ENCODE measurements around the gene WHRN.
A peak's percentile ranks its signal among the peaks of the same experiment; 100 is the strongest.

WHRN gene

GRCh38 chr9:114469091-114469853, 36.0 kb downstream of the WHRN start:
- DNase-seq: no peak

DNA sequence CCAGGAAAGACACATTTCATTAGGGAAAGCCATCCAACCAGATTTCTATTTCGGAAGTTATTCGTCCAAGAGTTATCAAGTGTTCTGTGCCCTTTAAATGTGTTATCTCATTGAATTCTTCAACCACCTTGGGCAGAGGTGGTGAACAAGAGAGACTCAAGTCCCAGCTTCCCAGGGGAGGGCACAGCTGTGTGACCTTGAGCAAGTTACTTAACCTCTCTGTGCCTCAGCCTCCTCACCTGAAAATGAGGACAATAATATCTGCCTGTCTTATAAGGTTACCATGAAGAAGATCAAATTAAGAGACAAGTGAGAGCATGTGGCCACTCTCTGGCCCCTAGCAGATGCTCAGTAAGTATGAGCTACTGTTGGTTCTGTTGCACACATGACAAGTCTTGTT, 37.4 kb downstream of the WHRN start:
- no peak for DNase-seq

DNA sequence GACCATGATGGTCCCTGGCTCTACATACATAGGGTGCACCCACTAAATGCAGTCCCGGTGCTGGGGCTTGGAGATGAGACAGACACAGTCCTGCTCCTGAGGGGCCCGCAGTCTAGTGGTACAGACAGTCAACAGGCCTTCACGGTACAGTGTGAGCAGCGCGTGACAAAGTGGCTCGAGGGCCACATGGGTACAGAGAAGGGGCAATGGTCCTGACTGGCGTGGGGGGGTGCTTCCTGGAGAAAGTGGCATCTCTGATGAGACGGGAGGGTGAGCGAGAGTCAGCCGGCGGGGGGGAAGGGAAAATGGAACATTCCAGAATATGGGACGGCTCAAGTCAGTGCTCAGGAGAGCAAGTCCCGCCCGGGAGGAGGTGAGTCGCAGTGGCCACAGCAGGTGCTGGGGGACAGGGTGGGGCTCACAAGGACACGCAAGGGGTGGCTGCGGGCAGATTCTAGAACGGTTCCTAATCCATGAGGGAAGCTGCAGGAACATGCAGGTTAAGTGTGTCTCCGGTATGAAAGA, 38.0 kb downstream of the WHRN start:
- no peak for DNase-seq

DNA sequence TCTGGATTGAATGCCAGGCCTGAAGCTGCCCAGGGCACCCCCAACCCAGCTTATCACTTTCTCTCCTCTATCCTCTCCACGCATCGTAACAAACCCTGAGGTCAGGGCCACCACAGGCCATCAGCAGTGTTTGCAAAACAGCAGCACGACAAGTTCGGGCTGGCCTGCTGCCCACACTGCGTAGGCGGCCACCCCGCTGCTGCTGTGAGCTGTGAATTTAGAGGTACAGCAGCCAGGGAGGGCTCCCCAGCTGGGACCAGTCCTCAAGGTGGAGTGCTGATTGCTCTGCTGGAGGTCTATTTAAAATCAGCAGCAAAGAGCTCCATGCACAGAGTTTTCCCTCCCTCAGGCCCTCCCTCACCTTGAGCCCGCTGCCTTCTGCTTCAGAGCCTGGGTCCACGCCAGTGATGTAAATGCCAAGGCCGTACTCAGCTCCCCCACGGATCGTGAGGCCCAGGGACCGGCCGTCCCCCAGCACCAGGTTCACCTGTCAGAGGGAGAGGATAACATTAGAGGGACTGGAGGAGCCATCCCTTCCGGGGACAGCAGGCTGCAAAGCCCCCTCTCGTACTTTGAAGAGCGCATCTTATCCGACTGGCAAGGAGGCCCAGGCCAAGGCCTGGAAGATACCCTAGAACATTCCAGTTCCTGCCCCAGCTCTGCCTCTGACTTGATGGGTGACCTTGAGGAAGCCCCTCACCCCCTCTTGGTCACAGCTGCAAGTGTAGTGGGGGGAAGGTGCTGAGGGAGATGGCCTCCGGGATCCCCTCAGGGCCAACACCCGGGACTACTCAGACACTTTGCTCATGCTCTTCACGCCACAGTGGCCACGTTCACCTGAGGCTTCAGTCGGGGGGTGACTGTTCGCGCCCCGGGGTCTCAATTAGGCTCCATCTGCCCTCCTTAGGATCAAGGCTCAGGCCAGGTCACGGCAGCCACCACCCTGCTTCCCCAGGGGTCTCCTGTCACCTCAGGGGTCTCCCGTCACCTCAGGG, 39.1 kb downstream of the WHRN start:
- no peak for DNase-seq

GRCh38 chr9:114465417-114465816, 39.9 kb downstream of the WHRN start:
- DNase-seq: no peak

GRCh38 chr9:114464281-114465051, 40.8 kb downstream of the WHRN start:
- no peak for DNase-seq

DNA sequence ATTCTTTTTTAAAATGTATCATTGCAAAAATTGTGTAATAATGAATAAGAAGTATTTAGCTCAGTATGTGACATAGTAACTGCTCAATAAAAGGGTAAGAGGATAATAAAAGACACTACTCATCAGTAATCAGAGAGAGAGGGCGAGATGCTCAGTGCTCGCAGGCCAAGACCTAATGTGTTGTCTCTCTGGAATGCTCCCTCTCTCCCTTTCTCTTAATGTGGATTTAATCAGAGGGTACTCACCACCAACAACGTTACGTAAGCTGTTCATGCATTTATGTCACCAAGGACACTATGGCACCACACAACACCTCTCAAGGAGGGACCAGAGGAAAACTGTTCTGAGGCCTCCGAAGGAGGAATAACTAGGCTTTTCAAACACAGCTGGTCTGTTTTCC, 42.5 kb downstream of the WHRN start:
- no peak for DNase-seq

DNA sequence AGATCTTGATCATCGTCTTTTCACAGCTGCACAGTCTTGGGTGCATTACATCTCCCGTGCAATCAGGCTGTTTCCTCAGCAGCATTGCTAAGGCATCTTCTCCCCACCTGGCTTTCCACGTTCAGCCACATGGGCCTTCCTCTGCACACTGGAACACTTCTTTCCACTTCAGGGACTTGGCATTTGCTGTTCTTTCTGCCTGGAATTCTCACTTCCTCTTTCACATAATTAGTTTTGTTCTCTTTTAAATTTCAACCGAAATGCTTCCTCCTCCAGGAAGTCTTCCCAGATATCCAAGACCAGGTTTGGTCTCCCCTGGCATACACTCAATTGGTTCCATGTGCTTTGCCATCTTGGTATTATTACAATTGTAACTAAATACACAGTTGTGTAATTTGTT, 43.8 kb downstream of the WHRN start:
- DNase-seq: no peak

- DNase-seq: peak; percentile 70
Observed at GRCh38 chr9:114460513-114461199, 44.6 kb downstream of the WHRN start.

- no peak for DNase-seq
Observed at GRCh38 chr9:114459464-114459863, 45.8 kb downstream of the WHRN start.

- DNase-seq: no peak
Observed at GRCh38 chr9:114456929-114457328, 48.3 kb downstream of the WHRN start.

GRCh38 chr9:114454652-114455051, 50.6 kb downstream of the WHRN start:
- peak; percentile 28 for DNase-seq

- DNase-seq: peak; percentile 65
Observed at GRCh38 chr9:114452219-114453165, 52.8 kb downstream of the WHRN start.

GRCh38 chr9:114451707-114452031, 53.6 kb downstream of the WHRN start:
- DNase-seq: no peak

DNA sequence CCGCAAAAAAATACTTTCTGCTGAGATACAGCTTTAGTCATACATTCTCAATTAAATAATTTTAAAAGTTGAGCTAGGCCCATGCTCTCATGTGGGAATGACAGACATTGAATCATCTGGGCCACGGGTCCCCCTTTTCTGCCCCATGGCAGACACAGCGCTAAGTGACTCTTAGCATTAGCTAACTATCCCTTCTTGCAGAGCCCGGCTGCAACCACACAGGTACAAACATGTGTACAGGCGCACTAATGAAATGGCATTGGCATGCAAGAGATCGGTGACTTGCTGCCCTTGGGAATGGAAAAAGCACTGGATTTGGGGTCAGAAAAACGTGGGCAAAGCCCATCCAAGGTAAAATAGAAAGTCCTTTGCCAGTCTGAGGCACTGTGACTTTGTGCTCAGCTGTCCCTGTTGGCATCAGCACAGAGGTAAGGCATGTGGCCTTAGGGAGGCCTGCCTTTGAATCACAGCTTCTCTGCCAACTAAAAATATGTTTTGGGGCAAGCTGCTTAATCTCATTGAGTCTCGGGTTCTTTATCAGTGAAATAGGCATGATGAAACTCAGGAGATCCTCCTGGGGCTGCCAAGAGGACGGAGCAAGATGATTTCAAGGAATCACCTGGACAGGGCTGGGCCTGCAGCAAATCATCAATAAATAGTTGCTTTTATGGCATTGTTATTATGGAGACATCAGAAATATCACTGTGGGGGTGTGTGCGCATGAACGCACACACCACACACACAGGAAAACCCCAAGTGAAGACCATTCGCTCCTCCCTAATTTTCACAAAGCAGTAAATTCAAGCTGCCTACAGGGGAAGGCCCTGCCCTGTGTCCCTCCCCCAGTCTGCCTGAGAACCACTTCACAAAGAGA, 54.2 kb downstream of the WHRN start:
- no peak for DNase-seq

GRCh38 chr9:114450181-114450580, 55.1 kb downstream of the WHRN start:
- no peak for DNase-seq

DNA sequence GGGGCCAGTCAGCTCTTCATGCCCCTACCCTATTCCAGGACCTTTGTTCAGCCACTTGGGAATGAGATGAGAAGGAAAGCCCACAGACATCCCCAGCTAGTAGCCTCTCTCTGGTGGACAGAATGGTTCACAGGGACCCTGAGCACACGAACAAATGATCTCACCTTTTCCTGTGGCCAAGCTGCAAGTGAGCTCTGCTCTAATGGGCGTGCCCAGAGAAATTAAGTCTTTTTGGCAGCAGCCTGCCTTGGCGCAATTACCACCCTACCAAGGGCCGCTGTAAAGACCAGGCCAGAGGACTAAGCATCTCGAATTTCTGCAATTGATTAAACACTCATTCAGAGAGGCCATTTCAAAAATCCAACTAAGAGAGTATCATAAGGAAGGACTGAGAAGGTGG, 56.0 kb downstream of the WHRN start:
- peak; percentile 75 for DNase-seq

- no peak for DNase-seq
Observed at GRCh38 chr9:114448706-114449105, 56.6 kb downstream of the WHRN start.

- DNase-seq: no peak
Observed at GRCh38 chr9:114446672-114447450, 58.4 kb downstream of the WHRN start.

Measured in NCI-H1092 (cell line).